HEK293T (cell line): ENCODE data around the gene CD52.

Experiments
- ARNT ChIP-seq: fragments of 450-650 bp; IDR thresholded peaks from 2 replicates; pipeline ENCODE4 v1.6.1; 2017; ENCODE audit warnings: mild to moderate bottlenecking
- BHLHE40 ChIP-seq: fragments of 450-650 bp; IDR thresholded peaks from 2 replicates; pipeline ENCODE4 v1.6.1; 2016; ENCODE audit warnings: mild to moderate bottlenecking, moderate library complexity, borderline replicate concordance
- FOXK2 ChIP-seq: fragments of 450-650 bp; IDR thresholded peaks from 2 replicates; pipeline ENCODE4 v1.6.1; 2016; ENCODE audit warnings: mild to moderate bottlenecking
- FOXM1 ChIP-seq: fragments of 450-650 bp; IDR thresholded peaks from 2 replicates; pipeline ENCODE4 v1.6.1; 2017; ENCODE audit warnings: mild to moderate bottlenecking, borderline replicate concordance
- NFRKB ChIP-seq: fragments of 450-650 bp; IDR thresholded peaks from 2 replicates; pipeline ENCODE4 v1.6.1; 2016; ENCODE audit warnings: mild to moderate bottlenecking, moderate library complexity
- ZNF384 ChIP-seq: fragments of 450-650 bp; IDR thresholded peaks from 2 replicates; pipeline ENCODE4 v1.6.1; 2016

- TF ChIP-seq ARNT, result no peak
- no peak for TF ChIP-seq FOXK2
- TF ChIP-seq ZNF384, result no peak
- no peak for TF ChIP-seq FOXM1
- TF ChIP-seq NFRKB, result no peak
- no peak for TF ChIP-seq BHLHE40
These were observed 10.2 kb downstream of the CD52 start for GRCh38 chr1:26327956-26328362.
